Activated B cell treated with CpG ODN at 0.5 μM for 24 hours (primary cell): ENCODE results near the gene GRM2. TPM values are rescaled to one million over a fixed set of nuclear protein-coding genes. Genes with fewer than 3 reads are reported as not detected.

Source experiments
- ATAC-seq: fragments of 200-7000 bp; cut with Tn5 transposase; one replicate; pipeline ENCODE4 v1.10.0; 2021; ENCODE audit warnings: low read depth, mild to moderate bottlenecking, moderate library complexity
- CTCF ChIA-PET: fragments of 350-600 bp; sonication (Branson Sonifier 250); formaldehyde crosslinking; loops from one replicate; lab custom pipeline; 2021; ENCODE audit warnings: antibody characterized with exemption; lab: Charles Lee
- POLR2A ChIA-PET: fragments of 350-600 bp; sonication (Branson Sonifier 250); formaldehyde crosslinking; loops from one replicate; lab custom pipeline; 2021; ENCODE audit warnings: antibody characterized with exemption; lab: Charles Lee
- DNase-seq: peaks from one replicate; pipeline ENCODE4 v3.0.0; 2022
- H3K27ac Mint-ChIP-seq: one replicate; pipeline ENCODE4 v1.8.0; 2020; ENCODE audit warnings: mixed read lengths
- H3K27me3 Mint-ChIP-seq: one replicate; pipeline ENCODE4 v1.8.0; 2021; ENCODE audit warnings: mixed read lengths
- H3K36me3 Mint-ChIP-seq: one replicate; pipeline ENCODE4 v1.8.0; 2021; ENCODE audit warnings: low read depth, mixed read lengths
- H3K4me1 Mint-ChIP-seq: one replicate; pipeline ENCODE4 v1.8.0; 2021; ENCODE audit warnings: mixed read lengths
- H3K4me3 Mint-ChIP-seq: one replicate; pipeline ENCODE4 v1.8.0; 2020; ENCODE audit warnings: mild to moderate bottlenecking, mixed read lengths
- H3K9me3 Mint-ChIP-seq: one replicate; pipeline ENCODE4 v1.8.0; 2020; ENCODE audit warnings: mixed read lengths
- intact Hi-C: fragments of 100-400 bp; cut with micrococcal nuclease; formaldehyde crosslinking; loops from one replicate; pipeline ENCODE4 v1.15.1; 2024
- total RNA-seq: library from RNA; stranded (reverse); gene quantifications from 2 replicates; pipeline ENCODE4 v1.2.3, GENCODE V29; 2022
- TF ChIP-seq, protein P1 (sequence below): fragments of 200-600 bp; IDR thresholded peaks from one replicate; pipeline ENCODE4 v1.8.0; 2022; ENCODE audit warnings: antibody characterized with exemption, mild to moderate bottlenecking

Gene GRM2
- total RNA-seq, 1 donor from 2014 or later: 0.58 TPM

- DNase-seq: no peak
- POLR2A ChIA-PET: no interaction called here
- H3K36me3 Mint-ChIP-seq: no peaks in the 10 kb centered on the region
- H3K4me3 Mint-ChIP-seq: no peak overlapping the region
- H3K27me3 Mint-ChIP-seq: no peaks in the 10 kb centered on the region
- CTCF ChIA-PET: no interaction called here
- TF ChIP-seq, protein P1, sequence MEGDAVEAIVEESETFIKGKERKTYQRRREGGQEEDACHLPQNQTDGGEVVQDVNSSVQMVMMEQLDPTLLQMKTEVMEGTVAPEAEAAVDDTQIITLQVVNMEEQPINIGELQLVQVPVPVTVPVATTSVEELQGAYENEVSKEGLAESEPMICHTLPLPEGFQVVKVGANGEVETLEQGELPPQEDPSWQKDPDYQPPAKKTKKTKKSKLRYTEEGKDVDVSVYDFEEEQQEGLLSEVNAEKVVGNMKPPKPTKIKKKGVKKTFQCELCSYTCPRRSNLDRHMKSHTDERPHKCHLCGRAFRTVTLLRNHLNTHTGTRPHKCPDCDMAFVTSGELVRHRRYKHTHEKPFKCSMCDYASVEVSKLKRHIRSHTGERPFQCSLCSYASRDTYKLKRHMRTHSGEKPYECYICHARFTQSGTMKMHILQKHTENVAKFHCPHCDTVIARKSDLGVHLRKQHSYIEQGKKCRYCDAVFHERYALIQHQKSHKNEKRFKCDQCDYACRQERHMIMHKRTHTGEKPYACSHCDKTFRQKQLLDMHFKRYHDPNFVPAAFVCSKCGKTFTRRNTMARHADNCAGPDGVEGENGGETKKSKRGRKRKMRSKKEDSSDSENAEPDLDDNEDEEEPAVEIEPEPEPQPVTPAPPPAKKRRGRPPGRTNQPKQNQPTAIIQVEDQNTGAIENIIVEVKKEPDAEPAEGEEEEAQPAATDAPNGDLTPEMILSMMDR: no peak
- intact Hi-C loops: no loop called here
- peaks cover 9% of the 10 kb centered on the region for H3K4me1 Mint-ChIP-seq
- H3K9me3 Mint-ChIP-seq: no peaks in the 10 kb centered on the region
- ATAC-seq: no peak
- H3K27ac Mint-ChIP-seq: no peak overlapping the region
These were observed 12.7 kb downstream of the GRM2 start for GRCh38 chr3:51719410-51720025.

DNA sequence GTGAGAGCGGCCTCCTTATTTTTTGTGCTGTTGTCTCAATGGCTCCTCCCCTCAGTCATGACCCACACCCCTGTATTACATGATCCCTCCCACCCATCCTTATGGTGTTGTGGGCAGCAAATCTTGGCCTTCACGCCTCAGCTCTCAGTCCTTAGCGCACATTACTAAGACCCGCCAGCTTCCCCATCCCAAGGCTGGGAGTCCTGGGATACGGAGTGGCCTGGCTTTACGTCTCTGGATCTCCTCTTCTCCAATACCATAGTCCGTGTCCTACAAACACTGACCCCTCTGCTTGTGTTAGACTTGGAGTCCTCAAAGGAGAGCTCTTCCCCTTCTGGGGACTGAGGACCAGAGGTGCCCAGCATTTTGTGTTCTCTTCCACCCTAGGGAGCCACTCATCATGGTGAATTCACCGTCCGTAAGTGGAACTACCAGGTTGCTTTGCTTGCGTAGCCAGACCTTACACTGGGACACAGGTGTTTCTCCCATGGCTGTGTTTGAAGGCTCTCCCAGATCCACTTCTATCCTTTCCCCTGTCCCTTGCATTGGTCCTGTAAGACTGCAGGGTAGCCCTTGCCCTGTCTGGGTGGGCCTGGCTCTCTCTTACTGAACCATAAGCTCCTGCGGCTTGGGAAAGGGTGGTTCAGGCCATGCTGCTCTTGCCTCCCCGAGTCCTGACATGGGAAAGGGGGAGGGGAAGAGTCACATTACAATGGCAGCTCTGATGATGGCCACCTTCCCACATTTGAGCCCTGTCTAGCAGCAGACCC, 13.6 kb downstream of the GRM2 start:
- ChIA-PET POLR2A (no interaction called here), CTCF (no interaction called here)
- intact Hi-C loops: no loop called here
- no peak for DNase-seq
- no peak for ATAC-seq
- Mint-ChIP-seq H3K27me3 (no peaks in the 10 kb centered on the region), H3K4me1 (peaks cover 9% of the 10 kb centered on the region), H3K36me3 (no peaks in the 10 kb centered on the region), H3K4me3 (no peak overlapping the region), H3K9me3 (no peaks in the 10 kb centered on the region), H3K27ac (no peak overlapping the region)
- TF ChIP-seq, protein P1: no peak

- Mint-ChIP-seq H3K4me1 (peaks cover 9% of the 10 kb centered on the region), H3K27me3 (no peaks in the 10 kb centered on the region), H3K4me3 (no peak overlapping the region), H3K27ac (no peak overlapping the region), H3K9me3 (no peaks in the 10 kb centered on the region), H3K36me3 (no peaks in the 10 kb centered on the region)
- ChIA-PET CTCF (no interaction called here), POLR2A (no interaction called here)
- ATAC-seq (no peak), DNase-seq (no peak)
- intact Hi-C loops: no loop called here
- TF ChIP-seq, protein P1: no peak
These were observed 14.3 kb downstream of the GRM2 start for GRCh38 chr3:51721062-51721745.

DNA sequence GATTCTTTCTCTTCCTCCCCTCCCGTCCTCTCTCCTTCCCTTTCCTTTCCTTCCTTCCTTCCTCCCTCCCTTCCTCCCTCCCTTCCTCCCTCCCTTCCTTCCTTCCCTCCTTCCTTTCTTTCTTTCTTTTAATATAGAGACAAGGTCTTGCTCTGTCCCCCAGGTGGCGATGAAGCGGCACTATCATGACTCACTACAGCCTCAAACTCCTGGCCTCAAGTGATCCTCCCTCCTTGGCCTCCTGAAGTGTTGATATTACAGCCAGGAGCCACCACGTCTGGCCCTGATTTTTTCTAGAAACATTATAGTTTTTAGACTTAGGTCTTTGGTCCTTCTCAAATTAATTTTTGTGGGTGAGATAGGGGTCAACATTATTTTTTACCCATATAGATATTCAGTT, 15.5 kb downstream of the GRM2 start:
- Mint-ChIP-seq H3K9me3 (no peaks in the 10 kb centered on the region), H3K36me3 (no peaks in the 10 kb centered on the region), H3K27me3 (no peaks in the 10 kb centered on the region), H3K27ac (no peak overlapping the region), H3K4me1 (peaks cover 9% of the 10 kb centered on the region), H3K4me3 (no peak overlapping the region)
- intact Hi-C loops: no loop called here
- ATAC-seq (no peak), DNase-seq (no peak)
- ChIA-PET POLR2A (no interaction called here), CTCF (no interaction called here)
- TF ChIP-seq, protein P1: no peak

- Mint-ChIP-seq H3K27me3 (peaks cover under 1% of the 10 kb centered on the region), H3K36me3 (no peaks in the 10 kb centered on the region), H3K27ac (no peak overlapping the region), H3K4me1 (no peaks in the 10 kb centered on the region), H3K4me3 (no peak overlapping the region), H3K9me3 (no peaks in the 10 kb centered on the region)
- DNase-seq (no peak), ATAC-seq (no peak)
- intact Hi-C loops: no loop called here
- CTCF ChIA-PET: no interaction called here
- TF ChIP-seq, protein P1: no peak
- POLR2A ChIA-PET: interaction anchor here (0.5 kb wide), 1 partner anchor 563 kb away, joined by 4 read pairs; no protein-coding TSS in a partner anchor
These were observed 20.6 kb downstream of the GRM2 start for GRCh38 chr3:51727500-51727899.
